ENCODE results near the gene FRS2. TPM values are rescaled to one million over a fixed set of nuclear protein-coding genes. Genes with fewer than 3 reads are reported as not detected.

FRS2 gene
- total RNA-seq, 4 donors from 2014 or later = 46.6 to 64.7 (median 55.6) TPM

DNA sequence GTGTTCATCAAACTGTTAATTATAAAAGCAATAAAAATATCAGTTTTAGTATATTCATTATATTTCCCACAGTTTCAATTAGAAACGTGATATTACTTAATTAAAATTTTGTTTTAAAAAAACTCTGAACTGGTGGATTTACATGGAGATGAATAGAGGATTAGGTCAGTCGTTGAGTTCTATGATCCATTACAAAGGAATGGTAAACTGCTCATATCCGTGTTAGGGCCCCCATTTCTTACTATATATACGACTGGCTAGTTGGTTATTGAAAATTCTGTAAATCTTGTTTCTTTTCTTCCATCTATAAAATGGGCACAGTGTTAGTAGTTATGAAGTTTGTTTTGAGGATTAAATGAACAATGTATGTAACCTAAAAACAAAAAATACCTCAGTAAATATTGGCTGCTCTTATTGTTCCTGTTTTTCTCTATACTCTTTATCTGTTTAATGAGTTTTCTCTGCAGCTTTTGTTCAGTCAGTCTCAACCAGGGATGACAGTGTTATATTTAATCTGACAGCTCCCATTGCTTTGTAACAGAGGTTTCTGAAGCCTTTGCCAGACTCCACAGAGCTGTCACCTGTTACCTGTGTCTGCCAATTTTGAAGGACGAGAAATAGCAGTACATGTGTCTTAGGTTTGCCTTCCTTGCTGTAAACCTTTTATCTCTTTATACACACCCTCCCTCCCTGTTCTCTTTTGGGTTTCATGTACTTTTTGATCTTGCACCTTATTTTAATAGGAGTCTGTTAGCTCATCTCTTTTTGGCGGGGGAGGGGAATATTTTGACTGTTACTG lies 41.5 kb downstream of the FRS2 start:
- TF ChIP-seq, protein P1, sequence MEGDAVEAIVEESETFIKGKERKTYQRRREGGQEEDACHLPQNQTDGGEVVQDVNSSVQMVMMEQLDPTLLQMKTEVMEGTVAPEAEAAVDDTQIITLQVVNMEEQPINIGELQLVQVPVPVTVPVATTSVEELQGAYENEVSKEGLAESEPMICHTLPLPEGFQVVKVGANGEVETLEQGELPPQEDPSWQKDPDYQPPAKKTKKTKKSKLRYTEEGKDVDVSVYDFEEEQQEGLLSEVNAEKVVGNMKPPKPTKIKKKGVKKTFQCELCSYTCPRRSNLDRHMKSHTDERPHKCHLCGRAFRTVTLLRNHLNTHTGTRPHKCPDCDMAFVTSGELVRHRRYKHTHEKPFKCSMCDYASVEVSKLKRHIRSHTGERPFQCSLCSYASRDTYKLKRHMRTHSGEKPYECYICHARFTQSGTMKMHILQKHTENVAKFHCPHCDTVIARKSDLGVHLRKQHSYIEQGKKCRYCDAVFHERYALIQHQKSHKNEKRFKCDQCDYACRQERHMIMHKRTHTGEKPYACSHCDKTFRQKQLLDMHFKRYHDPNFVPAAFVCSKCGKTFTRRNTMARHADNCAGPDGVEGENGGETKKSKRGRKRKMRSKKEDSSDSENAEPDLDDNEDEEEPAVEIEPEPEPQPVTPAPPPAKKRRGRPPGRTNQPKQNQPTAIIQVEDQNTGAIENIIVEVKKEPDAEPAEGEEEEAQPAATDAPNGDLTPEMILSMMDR (IDR thresholded peaks at IDR 0.05; ENCODE audit: low read depth) = no peak

DNA sequence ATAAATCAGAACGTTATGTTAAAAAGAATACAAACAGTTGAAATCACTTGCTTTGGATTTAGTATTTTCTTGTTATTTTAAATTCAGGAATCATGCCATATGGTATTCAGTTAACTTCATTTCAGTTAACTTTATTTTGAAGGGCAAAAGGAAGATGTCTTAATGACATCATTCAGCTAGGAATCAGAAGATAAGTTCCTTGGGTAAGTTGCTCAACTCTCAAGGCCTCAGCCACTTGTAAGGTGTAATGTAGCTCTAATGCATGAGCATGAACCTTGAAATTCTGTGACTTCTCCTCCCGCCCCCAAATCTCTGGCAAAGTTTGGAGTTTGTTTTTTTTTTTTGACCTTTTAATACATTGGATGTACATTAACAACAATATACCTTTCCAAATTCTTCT lies 42.6 kb downstream of the FRS2 start:
- TF ChIP-seq, protein P1 (IDR thresholded peaks at IDR 0.05; ENCODE audit: low read depth) = no peak

DNA sequence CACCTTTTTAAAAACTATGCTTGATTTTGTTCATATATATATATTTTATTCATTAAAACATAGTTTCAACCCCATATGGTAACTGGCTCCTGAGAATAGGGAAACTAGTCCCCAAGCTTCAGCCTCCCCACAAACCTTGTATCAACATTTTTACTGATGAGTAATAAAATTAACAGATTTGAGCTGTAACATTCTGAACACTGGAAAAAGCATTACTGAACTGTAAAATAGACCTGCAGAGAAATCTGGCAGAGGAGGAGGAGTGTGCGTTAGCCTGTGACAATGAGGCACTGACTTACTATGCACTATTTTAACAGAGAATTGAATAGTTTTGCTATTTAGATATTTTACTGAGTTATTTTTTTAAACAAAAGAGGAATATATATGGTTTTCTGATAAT lies 43.1 kb downstream of the FRS2 start:
- TF ChIP-seq, protein P1 (IDR thresholded peaks at IDR 0.05; ENCODE audit: low read depth) = no peak

DNA sequence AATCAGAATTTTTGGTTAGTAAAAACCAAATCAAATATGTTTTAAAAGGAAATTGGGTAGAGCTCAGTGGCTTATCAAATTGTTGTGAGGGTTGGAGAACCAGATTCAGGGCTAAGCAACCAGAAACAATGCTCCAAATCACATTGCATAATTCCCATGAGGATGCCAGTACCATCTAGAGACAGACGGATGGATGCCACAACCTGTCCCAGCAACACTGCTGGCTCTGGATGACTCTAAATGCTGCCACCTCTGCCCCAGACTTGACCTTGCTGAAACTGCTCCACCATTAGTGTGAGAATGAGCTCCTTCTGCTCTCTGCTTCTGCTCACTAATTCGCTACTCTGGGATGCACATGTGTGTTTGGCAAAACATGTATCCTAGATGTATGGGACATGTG lies 43.9 kb downstream of the FRS2 start:
- TF ChIP-seq, protein P1 (IDR thresholded peaks at IDR 0.05; ENCODE audit: low read depth) = no peak

DNA sequence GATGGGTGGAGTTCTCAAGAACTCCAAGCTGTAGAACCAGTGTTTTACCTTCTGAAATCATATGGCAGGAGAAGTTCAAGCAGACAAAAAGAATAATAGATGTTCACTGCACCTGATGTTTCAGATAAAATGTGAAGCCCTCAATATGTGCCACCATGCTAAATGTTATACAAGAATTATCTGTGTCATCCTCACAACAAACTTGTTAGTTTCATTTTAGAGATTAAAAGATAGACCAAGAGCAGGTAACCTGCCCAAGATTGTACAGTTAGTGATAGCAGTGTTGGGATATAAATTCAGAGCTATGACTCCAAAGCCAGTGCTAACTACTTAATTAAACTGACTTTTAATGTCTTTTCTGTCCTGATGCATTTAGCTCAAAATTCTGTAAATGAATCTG lies 44.7 kb downstream of the FRS2 start:
- TF ChIP-seq, protein P1 (IDR thresholded peaks at IDR 0.05; ENCODE audit: low read depth) = no peak

DNA sequence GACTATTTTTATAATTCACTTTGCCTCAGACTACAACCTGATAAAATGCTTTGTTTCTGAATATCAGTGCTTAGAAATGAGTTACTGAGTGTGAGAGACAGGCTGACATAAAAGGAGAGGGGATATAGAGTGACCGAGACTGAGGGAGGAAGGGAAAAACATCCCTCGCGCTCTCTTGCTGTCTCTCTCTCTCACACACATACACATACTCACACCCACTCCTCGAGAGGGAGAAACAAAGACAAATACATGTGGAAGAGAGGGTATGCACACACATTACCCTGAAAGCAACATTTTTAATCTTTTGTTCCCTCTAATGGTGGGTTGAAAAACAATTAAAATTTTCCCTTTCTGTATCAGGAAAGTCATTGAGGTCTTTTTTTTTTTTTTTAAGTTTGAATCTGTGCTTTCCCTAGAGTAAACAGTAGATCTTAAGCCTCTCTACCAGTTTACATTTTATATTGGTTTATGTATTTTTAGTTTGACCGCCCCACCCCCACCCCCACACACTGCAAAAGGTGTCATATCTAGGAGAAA lies 45.3 kb downstream of the FRS2 start:
- TF ChIP-seq, protein P1 (IDR thresholded peaks at IDR 0.05; ENCODE audit: low read depth) = no peak

DNA sequence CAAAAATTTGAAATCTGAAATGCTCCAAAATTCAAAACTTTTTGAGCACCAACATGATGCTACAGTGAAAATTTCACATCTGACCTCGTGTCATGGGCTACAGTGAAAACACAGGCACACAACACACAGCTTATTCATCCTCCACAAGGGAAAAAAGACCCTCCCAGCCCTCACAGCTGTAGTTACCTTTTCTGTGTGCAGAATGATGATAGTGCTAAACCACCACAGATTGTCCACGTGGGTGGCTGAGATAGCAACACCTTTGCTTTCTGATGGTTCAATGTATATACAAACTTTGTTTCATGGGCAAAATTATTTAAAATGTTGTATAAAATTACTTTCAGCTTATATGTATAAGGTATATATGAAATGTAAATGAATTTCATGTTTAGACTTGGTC lies 46.8 kb downstream of the FRS2 start:
- TF ChIP-seq, protein P1 (IDR thresholded peaks at IDR 0.05; ENCODE audit: low read depth) = no peak
